PC-9 (cell line): ENCODE measurements around the gene EIF4ENIF1.

Experiments
- EZH2 ChIP-seq: fragments of 200-600 bp; sonication (generic); IDR thresholded peaks from 2 replicates; pipeline ENCODE4 v1.8.0; 2017; ENCODE audit warnings: antibody characterized with exemption, low read depth
- TF ChIP-seq, protein P1 (sequence below): fragments of 200-600 bp; sonication (generic); conservative IDR thresholded peaks from 2 replicates; pipeline ENCODE4 v1.6.1; 2017; ENCODE audit warnings: mixed run types, antibody characterized with exemption, mild to moderate bottlenecking, moderate library complexity

DNA sequence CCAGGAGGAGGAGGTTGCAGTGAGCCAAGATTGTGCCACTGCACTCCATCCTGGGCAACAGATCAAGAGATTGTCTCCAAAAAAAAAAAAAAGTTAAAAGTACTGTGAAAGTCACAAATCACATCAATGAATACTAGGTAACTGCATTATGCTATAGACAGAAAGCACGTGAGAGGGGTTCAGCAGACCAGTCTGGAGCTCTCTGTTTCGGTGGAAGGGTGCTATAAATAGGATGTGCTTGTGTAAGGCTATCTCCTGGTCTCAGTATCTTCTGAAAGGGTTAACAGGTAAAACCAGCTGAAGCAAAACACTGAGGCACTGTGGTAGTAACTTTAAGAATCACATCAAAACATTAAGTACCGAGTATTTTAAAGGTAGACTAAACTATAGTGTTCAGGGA lies 43.4 kb downstream of the EIF4ENIF1 start:
- TF ChIP-seq, protein P1, sequence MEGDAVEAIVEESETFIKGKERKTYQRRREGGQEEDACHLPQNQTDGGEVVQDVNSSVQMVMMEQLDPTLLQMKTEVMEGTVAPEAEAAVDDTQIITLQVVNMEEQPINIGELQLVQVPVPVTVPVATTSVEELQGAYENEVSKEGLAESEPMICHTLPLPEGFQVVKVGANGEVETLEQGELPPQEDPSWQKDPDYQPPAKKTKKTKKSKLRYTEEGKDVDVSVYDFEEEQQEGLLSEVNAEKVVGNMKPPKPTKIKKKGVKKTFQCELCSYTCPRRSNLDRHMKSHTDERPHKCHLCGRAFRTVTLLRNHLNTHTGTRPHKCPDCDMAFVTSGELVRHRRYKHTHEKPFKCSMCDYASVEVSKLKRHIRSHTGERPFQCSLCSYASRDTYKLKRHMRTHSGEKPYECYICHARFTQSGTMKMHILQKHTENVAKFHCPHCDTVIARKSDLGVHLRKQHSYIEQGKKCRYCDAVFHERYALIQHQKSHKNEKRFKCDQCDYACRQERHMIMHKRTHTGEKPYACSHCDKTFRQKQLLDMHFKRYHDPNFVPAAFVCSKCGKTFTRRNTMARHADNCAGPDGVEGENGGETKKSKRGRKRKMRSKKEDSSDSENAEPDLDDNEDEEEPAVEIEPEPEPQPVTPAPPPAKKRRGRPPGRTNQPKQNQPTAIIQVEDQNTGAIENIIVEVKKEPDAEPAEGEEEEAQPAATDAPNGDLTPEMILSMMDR = no peak
- no peak for TF ChIP-seq EZH2
